HG02981 (cell line): ENCODE results near the gene PHLPP1.

ENCODE experiments used
- ATAC-seq: cut with Tn5 transposase; IDR thresholded peaks from one replicate; pipeline ENCODE4 v1.9.1; 2021; ENCODE audit warnings: mild to moderate bottlenecking, moderate library complexity; ENCODE audit not compliant: unreplicated experiment

The PHLPP1 gene

DNA sequence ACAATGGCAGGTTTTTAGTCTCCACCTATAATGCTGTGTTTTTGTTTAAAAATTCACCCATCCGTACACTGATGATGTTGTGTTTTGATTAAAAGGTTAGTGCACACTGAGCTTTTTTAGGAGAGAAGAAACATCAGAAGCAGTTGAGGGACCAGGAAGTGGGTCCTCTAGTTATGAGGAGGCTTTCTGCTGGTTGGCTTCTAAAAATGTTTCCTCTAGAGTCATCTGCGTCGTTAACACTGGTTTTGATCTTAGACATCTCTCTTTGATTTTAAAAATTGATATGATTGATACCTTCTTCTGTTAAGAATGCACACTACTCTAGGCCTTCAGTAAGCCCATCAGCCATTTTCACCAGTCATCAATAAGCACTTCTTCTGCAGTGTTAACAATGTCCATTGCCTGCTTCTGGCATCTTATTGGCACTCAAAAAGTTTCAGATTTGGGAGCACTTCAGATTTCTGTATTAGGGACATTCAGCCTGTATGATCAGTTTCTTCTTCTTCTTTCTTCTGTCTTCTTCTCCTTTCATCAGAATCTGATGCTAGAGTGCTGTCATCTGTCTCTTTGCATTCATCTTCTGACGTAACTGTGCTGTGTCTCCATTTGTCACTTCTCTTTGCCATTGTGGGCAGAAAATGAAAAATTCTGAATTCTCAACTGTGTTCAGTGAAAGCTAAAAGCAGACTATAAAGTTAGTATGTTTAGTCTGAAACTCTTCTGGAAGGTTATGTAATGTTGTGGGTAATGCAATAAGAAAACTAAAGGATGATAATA lies 56.3 kb downstream of the PHLPP1 start:
- ATAC-seq = no peak

DNA sequence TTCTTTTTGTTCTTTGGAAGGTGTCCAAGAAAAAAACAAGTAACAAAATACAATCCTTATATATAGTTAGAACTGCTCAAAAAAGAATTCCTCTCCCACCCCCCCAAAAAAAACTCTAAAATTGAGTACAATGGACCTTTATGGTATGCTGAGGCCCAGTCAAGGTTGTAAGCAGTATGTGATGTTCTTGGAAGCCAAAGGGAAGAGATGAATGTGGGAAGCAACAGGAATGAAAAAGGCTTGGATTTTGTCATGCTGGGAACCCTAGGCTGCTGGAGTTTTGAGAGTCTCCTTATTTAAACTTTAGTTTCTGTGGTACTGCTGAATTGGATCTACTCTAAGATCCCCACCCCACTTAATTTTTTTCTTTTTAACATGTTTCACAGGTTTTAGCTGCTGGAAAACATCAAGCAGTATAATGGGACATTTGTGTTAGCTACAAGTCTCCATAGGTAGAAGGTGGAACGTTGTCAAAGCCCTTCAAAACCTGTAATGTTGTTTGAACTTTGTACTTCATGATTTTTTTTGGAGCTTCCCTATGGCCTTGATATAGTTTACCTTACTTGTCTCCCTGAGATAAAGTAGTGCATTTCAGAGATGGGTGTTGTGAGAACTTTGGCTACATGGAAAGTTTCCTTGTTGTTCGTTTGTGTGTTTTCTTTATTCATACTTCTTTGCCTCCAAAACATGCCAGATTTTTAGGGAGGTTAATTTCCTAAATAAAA lies 57.7 kb downstream of the PHLPP1 start:
- ATAC-seq = no peak

DNA sequence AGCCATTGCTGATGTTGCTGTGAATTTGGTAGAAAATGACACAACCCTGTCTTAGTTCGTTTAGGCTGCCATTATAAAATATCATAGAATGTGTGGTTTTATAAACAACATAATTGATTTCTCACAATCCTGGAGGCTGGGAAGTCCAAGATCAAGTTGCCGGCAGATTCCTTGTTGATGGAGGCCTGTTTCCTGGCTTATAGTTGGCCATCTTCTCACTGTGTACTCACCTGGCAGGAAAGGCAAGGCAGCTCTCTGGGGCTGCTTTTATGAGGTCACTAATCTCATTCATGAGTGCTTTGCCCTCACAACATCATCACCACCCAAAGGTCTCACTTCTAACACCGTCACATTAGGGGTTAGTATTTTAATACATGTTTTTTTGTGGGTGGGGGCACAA lies 58.4 kb downstream of the PHLPP1 start:
- ATAC-seq = no peak

DNA sequence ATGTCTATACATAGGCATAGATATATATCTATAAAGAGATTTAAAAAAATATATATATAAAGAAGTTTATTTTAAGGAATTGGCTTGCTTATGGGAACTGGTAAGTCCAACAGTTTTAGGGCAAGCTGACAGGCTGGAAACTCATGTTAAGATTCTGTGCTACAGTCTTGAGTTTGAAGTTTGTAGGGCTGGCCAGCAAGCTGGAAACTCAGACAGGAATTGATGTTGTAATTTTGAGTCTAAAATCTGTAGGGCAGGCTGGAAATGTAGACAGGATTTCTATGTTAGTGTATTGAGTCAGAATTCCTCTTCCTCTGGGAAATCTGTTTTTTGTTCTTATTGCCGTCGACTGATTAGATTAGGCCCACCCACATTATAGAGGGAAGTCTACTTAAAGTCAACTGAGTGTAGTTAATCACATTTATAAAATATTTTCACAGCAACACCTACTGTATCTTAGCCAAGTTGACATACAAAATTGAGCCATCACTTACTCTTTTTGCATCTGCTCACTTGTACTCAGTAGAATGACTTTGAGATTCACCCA lies 60.8 kb downstream of the PHLPP1 start:
- ATAC-seq = no peak

DNA sequence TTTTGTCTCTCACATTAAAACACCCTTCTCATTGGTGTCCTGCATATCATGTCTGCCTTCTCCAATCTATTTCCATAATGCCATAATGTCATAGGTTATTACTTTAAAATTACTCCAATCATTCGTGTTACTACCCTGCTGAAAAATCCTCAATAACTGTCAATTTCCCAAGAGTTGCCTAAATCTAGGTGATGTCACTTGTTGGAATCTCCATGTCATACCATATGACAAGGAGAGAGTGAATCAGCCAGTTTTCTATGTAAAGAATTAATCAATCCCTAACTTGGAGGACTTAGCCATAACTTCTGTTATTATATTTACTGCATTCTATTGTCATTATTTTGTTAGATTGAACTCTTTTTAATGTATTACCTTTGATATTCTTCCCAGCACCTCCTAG lies 62.5 kb downstream of the PHLPP1 start:
- no peak for ATAC-seq

DNA sequence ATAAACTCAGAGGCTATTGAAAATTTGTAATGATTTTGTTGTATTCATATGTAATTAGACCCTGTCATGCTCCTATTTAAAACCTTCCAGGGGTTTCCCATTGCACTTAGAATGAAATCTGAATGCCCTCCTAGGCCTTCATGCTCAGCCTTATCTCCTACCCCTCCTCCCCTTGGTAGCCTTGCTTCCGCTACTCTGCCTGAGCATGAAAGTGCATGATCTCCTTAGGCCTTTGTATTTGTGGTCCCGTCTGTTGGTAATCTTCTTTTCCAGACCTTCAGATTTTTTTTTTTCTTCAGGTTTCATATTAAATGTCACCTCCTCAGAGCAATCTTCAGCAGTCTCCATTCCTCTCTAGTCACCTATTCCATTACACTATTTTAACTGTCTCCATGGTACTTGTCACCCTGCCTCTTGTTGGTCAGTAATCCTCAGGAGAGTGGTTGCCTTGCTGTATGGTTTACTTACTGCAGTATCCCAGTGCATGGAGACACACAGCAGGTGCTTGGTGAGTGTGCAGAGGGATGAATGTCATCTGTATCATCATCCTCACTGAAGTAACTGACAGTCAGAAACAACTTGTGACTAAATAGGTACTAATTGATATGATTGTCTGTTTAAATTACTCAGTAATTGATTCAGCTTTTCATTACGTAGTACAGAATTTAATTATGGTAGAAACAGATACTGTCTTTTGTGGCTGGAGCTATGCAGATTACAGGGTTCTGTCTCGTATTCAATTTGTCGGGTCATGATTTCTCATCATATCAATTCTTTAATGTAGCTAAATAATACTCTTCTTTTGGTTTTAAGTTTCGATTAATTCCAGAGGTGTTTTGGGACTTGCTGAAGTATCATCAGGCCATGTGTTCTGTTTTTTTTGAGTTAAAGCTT lies 63.9 kb downstream of the PHLPP1 start:
- ATAC-seq = no peak

DNA sequence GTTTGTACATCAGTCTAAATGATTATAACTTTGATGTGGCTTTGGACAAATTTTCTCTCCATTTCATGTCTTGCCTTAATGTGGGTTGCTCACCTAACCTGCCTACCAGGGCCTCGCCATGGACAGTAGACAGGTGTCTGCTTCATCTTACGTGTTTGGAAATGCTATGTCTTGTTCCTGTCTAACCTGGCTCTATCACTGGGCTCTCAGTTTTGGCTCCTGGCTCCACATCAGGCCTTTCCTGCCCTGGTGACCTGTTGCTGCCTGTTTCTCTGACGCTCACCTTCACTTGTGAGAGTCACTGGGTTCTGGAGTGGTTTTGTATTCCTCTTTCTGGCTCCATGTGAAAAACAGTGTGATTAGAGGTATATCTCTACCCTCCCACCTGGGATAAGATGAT lies 65.9 kb downstream of the PHLPP1 start:
- no peak for ATAC-seq

DNA sequence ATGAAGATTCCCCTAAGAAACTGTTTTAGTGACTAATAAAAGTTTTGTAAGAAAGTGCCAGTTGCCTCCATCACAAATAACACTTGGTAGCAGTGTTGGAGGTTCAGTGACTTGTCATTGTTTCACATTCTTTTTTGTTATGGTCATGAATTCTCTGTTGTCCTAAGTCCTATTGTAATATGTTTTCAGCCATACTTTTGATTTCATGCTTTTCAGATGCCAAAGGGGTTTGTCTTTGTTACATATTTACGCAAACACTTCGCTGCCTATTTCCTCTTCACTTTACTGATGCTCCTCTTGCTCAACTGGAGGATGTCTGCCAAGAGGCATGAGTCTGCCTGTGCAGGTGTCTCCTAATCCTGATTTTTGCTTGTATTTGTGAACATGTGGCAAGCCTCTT lies 66.6 kb downstream of the PHLPP1 start:
- no peak for ATAC-seq

DNA sequence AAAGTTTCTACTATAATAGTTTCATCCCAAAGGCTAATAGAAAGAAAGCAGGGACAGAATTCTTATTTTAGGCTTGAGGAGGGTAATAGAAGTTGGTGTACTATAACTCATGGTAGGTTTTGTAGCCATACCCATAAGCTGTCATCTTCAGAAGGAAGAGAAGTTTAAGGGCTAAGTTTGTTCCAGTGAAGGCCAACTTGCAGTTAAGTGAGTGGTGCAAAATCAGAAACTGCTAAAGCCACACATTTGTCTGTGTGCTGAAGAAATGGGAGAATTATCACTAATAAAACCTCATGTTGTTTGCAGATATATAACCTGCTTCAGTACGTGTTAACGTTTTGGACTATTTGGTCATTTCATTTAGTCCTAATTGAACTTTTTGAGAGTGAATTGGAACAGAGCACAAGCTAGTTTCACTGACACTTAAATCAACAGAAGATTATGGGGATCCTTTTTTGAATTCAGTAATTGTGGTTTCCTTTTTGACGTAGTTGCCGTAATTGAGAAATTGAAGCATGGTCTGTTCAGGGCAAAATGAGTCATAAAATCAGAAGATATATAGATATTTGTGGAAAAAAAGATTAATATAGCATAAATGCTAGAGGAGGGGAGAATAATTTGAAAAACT lies 69.1 kb downstream of the PHLPP1 start:
- peak; percentile 54 for ATAC-seq

DNA sequence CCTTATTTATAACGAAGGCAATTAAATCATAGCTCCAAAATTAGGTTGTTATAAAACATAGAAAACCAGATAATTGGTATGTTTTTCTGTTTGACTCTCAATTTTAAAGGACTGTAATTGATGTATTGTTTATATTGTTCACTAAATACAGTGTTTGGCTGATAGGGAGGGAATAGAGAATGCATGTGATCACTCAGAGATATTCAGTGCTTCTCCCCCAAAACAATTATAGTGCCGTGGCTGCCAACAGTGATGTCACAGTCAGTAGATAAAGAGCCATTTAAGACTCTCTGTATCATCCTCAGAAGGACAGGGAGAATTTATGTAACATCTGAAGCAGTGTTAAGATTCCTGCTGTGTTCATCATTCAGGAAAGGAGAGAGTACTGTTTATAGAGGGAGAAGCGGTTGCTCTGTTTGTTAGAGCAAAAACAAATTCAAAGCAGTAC lies 69.6 kb downstream of the PHLPP1 start:
- ATAC-seq = no peak

DNA sequence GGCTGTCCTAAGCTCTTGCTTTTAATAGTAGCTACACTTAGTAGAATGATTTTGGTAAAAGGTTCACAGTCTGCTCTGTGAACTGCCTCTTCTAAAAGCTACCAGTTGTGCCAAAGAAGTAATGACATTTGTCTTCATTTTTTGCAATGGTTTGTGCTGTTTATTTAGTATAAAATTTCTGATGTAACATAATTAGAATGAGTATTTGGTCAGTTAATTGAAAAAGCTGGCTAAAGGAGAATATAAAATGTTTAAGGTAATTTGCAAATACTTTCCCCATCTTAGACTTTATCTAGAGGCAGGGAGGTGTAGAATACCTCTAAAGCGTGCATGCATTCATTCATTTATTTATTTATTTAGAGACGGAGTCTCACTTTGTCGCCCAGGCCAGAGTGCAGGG lies 71.3 kb downstream of the PHLPP1 start:
- no peak for ATAC-seq

DNA sequence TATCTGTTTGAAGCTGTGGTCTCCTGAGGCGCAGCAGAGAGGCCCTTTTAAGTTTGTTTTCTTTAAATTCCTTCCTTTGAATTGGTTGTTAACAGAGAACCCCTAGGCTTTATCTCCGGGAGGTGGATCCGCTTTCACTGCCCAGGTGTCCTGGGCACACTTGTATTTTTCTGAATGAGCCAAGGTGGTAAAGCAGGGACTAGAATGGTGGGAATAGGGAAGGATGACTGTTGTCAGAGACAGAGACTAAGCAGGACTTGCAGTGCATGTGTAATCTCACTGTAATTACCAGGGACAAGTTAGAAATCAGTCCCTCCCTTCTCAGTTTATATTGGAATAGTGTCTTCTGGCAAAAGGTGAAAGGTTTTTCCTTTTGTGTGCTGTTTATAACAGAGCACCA lies 72.8 kb downstream of the PHLPP1 start:
- ATAC-seq = no peak

DNA sequence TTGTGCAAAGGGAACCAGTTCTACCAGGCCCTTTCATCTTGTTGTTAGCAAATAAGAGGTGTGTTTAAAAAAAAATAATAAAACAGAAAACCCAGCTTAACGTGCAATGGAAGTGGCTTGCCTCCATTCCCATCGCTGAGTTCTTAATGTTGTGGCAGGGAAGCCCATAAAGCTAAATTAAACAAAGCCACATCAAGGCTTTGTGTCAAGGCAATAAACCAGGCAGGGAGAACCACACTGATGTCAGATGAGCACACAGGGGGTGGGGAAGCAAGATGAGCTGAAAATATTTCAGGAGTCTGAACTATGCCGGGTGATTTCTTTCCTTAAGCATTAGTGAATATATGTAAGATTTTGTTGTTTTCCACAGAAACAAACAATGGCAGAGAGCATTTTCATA lies 73.5 kb downstream of the PHLPP1 start:
- ATAC-seq = no peak

DNA sequence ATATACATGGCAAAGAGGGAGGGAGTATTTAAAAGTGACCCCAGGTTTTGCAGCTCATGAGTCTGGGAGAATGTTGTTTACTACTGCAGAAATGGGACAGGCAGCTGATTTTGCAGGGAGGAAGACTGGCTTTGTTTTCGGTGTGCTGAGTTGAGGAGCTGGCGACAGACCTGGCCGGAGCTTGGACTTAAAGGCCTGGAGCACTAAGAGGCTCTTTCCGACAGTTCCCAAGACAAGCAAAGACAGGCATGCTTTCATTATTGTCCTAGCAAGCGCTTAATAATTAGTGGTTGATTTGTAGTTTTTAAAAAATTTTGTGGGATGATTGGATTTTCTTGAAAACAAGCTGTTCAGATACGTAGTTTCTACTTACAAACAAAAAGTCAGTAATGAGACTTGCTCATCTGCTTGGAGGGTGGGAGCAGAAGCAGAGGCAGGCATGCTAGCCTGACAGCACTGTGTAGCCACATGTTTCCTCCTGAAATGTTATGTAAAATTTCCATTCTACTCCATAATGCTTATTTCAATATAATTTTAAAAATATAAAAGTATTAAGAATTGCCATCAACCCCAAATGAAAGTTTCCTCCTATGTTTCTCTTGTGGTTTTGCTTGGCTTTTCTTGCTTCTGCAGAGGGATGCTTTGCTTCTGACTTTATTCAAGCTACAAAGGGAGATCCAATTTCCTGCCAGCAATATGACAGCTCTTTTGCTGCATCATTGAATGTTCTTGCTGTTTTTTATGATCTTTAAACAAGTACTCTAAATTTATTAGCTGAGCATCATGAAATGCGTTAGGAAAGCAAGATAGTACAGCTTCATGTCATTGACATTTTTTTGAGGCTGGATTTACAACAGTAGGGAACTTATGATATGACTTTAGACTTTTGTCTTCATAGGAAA lies 75.8 kb downstream of the PHLPP1 start:
- ATAC-seq = no peak

DNA sequence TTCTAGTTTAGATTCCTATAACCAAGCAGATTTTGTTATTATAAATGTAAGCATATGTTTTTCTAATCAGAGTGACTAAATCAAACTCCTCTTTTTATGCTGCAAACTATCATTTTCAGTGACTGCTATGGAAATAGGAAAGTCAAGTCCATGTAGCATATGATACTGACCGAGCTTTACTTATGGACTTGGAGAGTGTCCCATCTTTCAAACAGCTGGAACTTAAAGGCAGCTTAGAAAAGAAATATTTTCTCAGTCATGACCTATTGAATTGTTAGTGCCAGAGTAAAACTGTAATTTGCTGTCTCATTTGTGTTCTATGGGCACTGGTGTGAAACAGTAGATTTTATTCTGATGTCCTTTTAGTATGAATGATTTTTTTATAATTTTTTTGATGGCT lies 76.7 kb downstream of the PHLPP1 start:
- ATAC-seq = no peak

DNA sequence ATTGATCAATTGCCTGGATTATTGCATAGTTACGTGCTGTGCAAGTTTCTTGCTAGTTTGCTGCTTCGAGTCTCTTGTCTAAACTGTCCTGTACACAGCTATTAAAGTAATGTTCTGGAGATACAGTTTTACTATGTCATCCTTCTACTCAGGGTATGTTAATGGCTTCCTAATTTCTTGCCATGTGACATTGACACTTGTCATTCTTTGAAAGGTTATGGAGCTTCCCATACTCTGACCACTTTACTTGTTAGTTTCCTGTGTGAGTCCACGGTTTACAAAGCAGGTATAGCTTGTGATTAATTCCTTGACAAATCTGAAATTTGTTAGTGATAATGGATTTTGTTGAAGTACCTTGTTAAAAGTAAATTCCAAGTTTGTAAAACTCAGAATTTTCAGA lies 80.5 kb downstream of the PHLPP1 start:
- ATAC-seq = no peak

DNA sequence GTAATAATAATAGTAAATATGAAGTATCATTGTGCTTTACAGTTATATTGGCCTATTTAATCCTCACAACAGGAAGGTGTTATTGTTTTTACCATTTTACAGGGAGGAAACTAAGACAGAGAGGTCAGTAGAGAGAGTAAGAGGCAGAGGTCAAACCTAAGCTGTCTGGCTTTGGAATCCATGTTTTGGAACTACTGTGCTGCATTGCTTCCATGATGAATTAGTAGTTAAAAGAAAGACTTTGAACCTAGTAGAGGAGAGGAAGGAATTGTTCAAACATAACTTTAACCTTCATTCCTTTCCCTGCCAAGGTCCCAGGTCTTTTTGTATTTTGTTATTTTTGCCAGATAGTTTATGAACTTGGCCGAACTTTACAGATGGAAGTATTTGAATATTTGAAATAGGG lies 80.9 kb downstream of the PHLPP1 start:
- no peak for ATAC-seq

DNA sequence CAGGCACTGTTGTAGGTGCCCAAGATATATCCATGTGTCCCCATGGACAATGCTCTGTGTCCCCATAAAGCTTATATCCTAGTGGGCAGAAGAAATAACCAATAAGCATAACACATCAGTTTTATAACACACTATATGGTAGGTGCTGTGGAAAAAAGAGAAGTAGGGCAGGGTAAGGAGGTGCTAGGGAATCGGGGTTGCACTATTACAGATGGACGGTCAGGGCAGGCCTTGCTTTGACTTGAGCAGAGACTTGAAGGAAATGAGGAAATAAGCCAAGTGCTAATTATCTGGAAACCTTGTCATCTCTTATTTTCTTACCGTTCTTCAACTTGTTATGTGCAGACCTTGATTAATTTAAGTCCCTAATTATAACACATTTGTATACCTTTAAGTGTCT lies 82.0 kb downstream of the PHLPP1 start:
- no peak for ATAC-seq

DNA sequence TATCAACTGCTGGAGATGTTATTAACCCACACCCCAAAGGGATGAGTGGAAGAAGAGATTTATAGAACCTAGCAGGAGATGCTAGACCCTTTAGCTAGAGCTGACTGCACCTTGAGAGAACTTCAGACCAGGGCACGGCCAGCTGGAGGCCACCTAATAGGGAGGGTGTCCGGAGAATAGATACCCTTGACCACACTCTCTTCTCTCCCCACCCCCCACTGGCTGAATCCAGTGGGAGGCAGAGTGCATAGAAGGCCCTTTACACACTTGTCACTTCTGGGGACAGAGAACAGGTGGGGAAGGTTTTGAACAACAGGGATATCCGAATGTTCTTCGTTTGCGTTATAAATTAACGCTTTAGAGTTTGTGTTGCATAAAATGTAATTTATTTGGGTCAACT lies 84.6 kb downstream of the PHLPP1 start:
- no peak for ATAC-seq

DNA sequence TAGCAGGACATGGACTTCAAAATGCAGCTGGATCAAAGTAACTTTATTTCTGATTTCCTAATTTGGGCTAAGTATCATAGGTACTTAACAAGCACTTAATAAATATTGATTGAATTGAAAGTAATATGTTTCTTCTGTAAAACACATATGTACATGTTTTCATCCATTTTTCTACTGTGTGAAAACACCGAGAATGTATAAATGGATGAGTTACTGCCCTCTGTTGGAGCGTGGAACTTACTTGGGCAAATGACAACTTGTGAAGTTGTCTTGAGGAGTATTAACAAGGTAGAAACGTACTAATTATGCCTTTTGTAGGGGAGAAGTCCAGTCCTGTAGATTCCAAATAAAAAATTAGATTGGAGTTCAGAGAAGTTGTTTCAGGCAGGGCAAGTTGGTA lies 87.2 kb downstream of the PHLPP1 start:
- no peak for ATAC-seq
